HepG2 (cell line): ENCODE data around the gene RPL6. TPM values are rescaled to one million over a fixed set of nuclear protein-coding genes. Genes with fewer than 3 reads are reported as not detected.
A peak's percentile ranks its signal among the peaks of the same experiment; 100 is the strongest.
"Not testable (repeated sequence)": the region's sequence is repeated elsewhere in the genome, so short reads cannot be mapped to it uniquely, and the experiment has no call there.

ENCODE experiments used
- ATAC-seq: fragments of 200-7000 bp; cut with Tn5 transposase; 3 replicates; pipeline ENCODE4 v1.9.1; 2020; ENCODE audit warnings: mild to moderate bottlenecking, moderate library complexity
- BruUV-seq: library from RNA; stranded (reverse); fragments of 400-500 nt; replicated peaks from 2 replicates; lab custom pipeline; 2021; lab: Mats Ljungman, UMichigan
- CTCF ChIA-PET: fragments of 300-600 bp; formaldehyde crosslinking; extraction: SDS; loops from one replicate; lab custom pipeline; 2021; ENCODE audit warnings: low total read pairs, inconsistent platforms, low intra/inter-chr PET ratio; lab: Yijun Ruan, JAX
- POLR2A ChIA-PET: fragments of 350-600 bp; sonication (Branson Sonifier 250); formaldehyde crosslinking; loops from one replicate; lab custom pipeline; 2020; ENCODE audit warnings: antibody characterized with exemption, inconsistent platforms; lab: Yijun Ruan, JAX
- DNase-seq: peaks from one replicate; pipeline ENCODE4 v3.0.0-alpha.2; 2015; ENCODE audit warnings: low spot score
- FAIRE-seq: peaks from 3 replicates; lab custom pipeline; 2011; peaks lifted over from hg19 to GRCh38; lab: Jason Lieb, UNC
- H2AFZ ChIP-seq: one replicate; pipeline ENCODE4 v1.6.1; 2011; ENCODE audit warnings: low read length, inconsistent platforms
- H3K27ac ChIP-seq: fragments of 300-600 bp; 3 replicates; pipeline ENCODE4 v1.8.0; 2011; ENCODE audit warnings: mixed run types, mild to moderate bottlenecking, mixed read lengths, low read length, inconsistent platforms; ENCODE audit not compliant: insufficient read depth; ENCODE audit errors: extremely low read length
- H3K27me3 ChIP-seq, 2 experiments: fragments of 200-600 bp in 1 of 2; 2 replicates in 1 of 2; 3 replicates in 1 of 2; pipeline versions ENCODE4 v1.6.0 to v1.8.0; 2011; ENCODE audit warnings: low read length in 2 of 2, mild to moderate bottlenecking in 2 of 2, moderate library complexity in 2 of 2, inconsistent platforms in 1 of 2; ENCODE audit not compliant: insufficient read depth in 2 of 2, control insufficient read depth in 1 of 2
- H3K36me3 ChIP-seq, 2 experiments: fragments of 200-600 bp in 1 of 2; replicated peaks in 1 of 2; 2 replicates in 1 of 2; 3 replicates in 1 of 2; pipeline versions ENCODE4 v1.5.1 to v1.8.0; 2011; ENCODE audit warnings: low read length in 2 of 2, inconsistent platforms in 1 of 2; ENCODE audit not compliant: insufficient read depth in 2 of 2, control insufficient read depth in 1 of 2
- H3K4me1 ChIP-seq: 2 replicates; pipeline ENCODE4 v1.5.1; 2012; ENCODE audit warnings: low read length, inconsistent platforms; ENCODE audit not compliant: insufficient read depth
- H3K4me2 ChIP-seq: 2 replicates; pipeline ENCODE4 v1.6.0; 2011; ENCODE audit warnings: low read depth, low read length, inconsistent platforms
- H3K4me3 ChIP-seq, 3 experiments: fragments of 200-600 bp in 1 of 3; sonication (generic), shearing (Covaris generic) in 1 of 3; replicated peaks in 1 of 3; 2 replicates each; pipeline ENCODE4 v1.5.1; 2011 to 2016; ENCODE audit warnings: low read length in 3 of 3, inconsistent platforms in 2 of 3, low read depth in 2 of 3, mild to moderate bottlenecking in 2 of 3, control low read depth in 1 of 3, mixed read lengths in 1 of 3; ENCODE audit not compliant: insufficient read depth in 1 of 3
- H3K79me2 ChIP-seq: one replicate; pipeline ENCODE4 v1.6.1; 2011; ENCODE audit warnings: low read length, inconsistent platforms; ENCODE audit not compliant: insufficient read depth
- H3K9ac ChIP-seq: 2 replicates; pipeline ENCODE4 v1.6.0; 2011; ENCODE audit warnings: mild to moderate bottlenecking, low read depth, low read length, inconsistent platforms; ENCODE audit not compliant: insufficient read depth
- H3K9me3 ChIP-seq: 2 replicates; pipeline ENCODE4 v1.5.1; 2012; ENCODE audit warnings: mild to moderate bottlenecking, low read length
- H4K20me1 ChIP-seq: 2 replicates; pipeline ENCODE4 v1.6.0; 2011; ENCODE audit warnings: inconsistent platforms, mild to moderate bottlenecking, low read length, moderate library complexity; ENCODE audit not compliant: insufficient read depth
- CEBPG ChIP-seq: IDR thresholded peaks from 2 replicates; pipeline ENCODE4 v1.6.1; 2016
- DNMT1 ChIP-seq: sonication (generic); formaldehyde crosslinking; IDR thresholded peaks from 2 replicates; pipeline ENCODE4 v1.5.1; 2020; ENCODE audit warnings: mild to moderate bottlenecking, missing genetic modification reagents
- ZNF644 ChIP-seq: IDR thresholded peaks from 2 replicates; pipeline ENCODE4 v1.6.1; 2016; ENCODE audit warnings: low read depth
- ZNF770 ChIP-seq: sonication (generic); formaldehyde crosslinking; IDR thresholded peaks from 2 replicates; pipeline ENCODE4 v1.5.0; 2020; ENCODE audit warnings: mild to moderate bottlenecking, missing genetic modification reagents
- ZNF772 ChIP-seq: sonication (generic); formaldehyde crosslinking; IDR thresholded peaks from 2 replicates; pipeline ENCODE4 v1.5.0; 2020; ENCODE audit warnings: mild to moderate bottlenecking, missing genetic modification reagents
- WGBS: methylation state at CpG from one replicate; pipeline ENCODE4 v1.1.6; 2017; ENCODE audit warnings: low lambda C conversion rate; 5-methylcytosine and 5-hydroxymethylcytosine counted together
- in situ Hi-C: cut with HindIII; loops from 2 replicates; pipeline ENCODE4 v1.10.0; 2017; ENCODE audit warnings: low pct_unique_long_range_greater_than_20kb; ENCODE audit not compliant: extremely low pct_ligation_motif_present
- intact Hi-C: fragments of 100-400 bp; cut with micrococcal nuclease; formaldehyde crosslinking; loops from one replicate; pipeline ENCODE4 v1.10.0; 2022; ENCODE audit not compliant: unreplicated experiment
- polyA plus RNA-seq, 8 experiments: library from polyadenylated mRNA; depleted of rRNA in 3 of 8; stranded (reverse) in 7 of 8; unstranded in 1 of 8; fragments of >200 nt; fragmentation: Illumina TruSeq in 4 of 8; extraction: Trizol in 4 of 8; gene quantifications; 2 replicates each; pipeline versions ENCODE4 v1.2.1 to v1.2.3, GENCODE V29; 2011 to 2016; ENCODE audit warnings: low read depth in 4 of 8, missing spikeins in 1 of 8, mixed read lengths in 1 of 8; ENCODE audit not compliant: insufficient read depth in 1 of 8
- total RNA-seq, 5 experiments: library from RNA; depleted of rRNA; stranded (reverse); fragments of >200 nt; fragmentation: Illumina TruSeq; extraction: Trizol; gene quantifications; 2 replicates each; pipeline ENCODE4 v1.2.3, GENCODE V29; 2016; ENCODE audit warnings: low read depth in 1 of 5

Gene RPL6
- total and polyA plus RNA-seq, 2 of the 13 experiments (the other 11 are each of a cell fraction or from before 2014, with no cell fraction given), result 1,551 to 1,719 TPM

GRCh38 chr12:112418273-112418607 lies 8.8 kb upstream of the RPL6 start (continued):
- TF ChIP-seq ZNF644 (CRISPR knock-in tag) (no peak), ZNF772 (CRISPR knock-in tag) (peak; percentile 1; the same call in 1 of the 2 replicates), DNMT1 (CRISPR knock-in tag) (no peak)

- TF ChIP-seq CEBPG (CRISPR knock-in tag), result peak; percentile 65
- TF ChIP-seq ZNF770 (CRISPR knock-in tag), result peak; percentile 44; the same call in 1 of the 2 replicates
- H3K27me3 ChIP-seq, FAIRE-seq, H3K36me3 ChIP-seq, H3K9ac ChIP-seq, H3K27ac ChIP-seq, H4K20me1 ChIP-seq, DNase-seq, ATAC-seq, H3K4me3 ChIP-seq, intact Hi-C loops, POLR2A ChIA-PET, BruUV-seq, H3K9me3 ChIP-seq, H2AFZ ChIP-seq, CTCF ChIA-PET: not testable (repeated sequence)
- Histone ChIP-seq H3K79me2 (peaks cover 11% of the 10 kb centered on the region), H3K4me2 (0 out of 2 replicates have a peak overlapping the region, but pooled peaks have one; percentile 7), H3K4me1 (peaks cover 44% of the 10 kb centered on the region)
- in situ Hi-C loops, result loop anchor here (10.0 kb wide), 1 partner anchor 301 kb away; no protein-coding TSS in a partner anchor
- 35% methylated on average over 4 of the region's 4 CpGs for WGBS
These were observed 6.1 kb upstream of the RPL6 start for GRCh38 chr12:112415457-112415856.
